HL-60 (cell line): ENCODE measurements around the gene MRPL42.
"Not testable (repeated sequence)": the region's sequence is repeated elsewhere in the genome, so short reads cannot be mapped to it uniquely, and the experiment has no call there.

Experiments used
- DNase-seq, 2 experiments: peaks; one replicate each; pipeline ENCODE4 v3.0.0-alpha.2; 2010 to 2020; ENCODE audit warnings: low read depth in 1 of 2, low spot score in 1 of 2
- H3K27ac ChIP-seq: fragments of 250-450 bp; sonication (Bioruptor Pico); replicated peaks from 2 replicates; pipeline ENCODE4 v1.5.1; 2020; ENCODE audit warnings: mild to moderate bottlenecking, moderate library complexity
- H3K27me3 ChIP-seq: fragments of 250-450 bp; sonication (Bioruptor Pico); 2 replicates; pipeline ENCODE4 v1.5.1; 2021; ENCODE audit warnings: mild to moderate bottlenecking, moderate library complexity; ENCODE audit not compliant: insufficient read depth, poor library complexity, severe bottlenecking
- H3K4me3 ChIP-seq: replicated peaks from 2 replicates; pipeline ENCODE4 v1.5.1; 2011; ENCODE audit warnings: mild to moderate bottlenecking, control low read depth, low read length; ENCODE audit not compliant: insufficient read depth
- CTCF ChIP-seq: IDR thresholded peaks from one replicate; pipeline ENCODE4 v1.5.1; 2011; ENCODE audit warnings: low read length, control low read depth, inconsistent platforms; ENCODE audit not compliant: insufficient read depth
- GABPA ChIP-seq: IDR thresholded peaks from 2 replicates; pipeline ENCODE4 v1.6.1; 2012; ENCODE audit warnings: low read depth
- POLR2AphosphoS5 ChIP-seq: IDR thresholded peaks from 2 replicates; pipeline ENCODE4 v1.6.1; 2012; ENCODE audit warnings: low read depth
- REST ChIP-seq: IDR thresholded peaks from 2 replicates; pipeline ENCODE4 v1.6.1; 2012; ENCODE audit warnings: low read depth; ENCODE audit not compliant: insufficient replicate concordance
- SPI1 ChIP-seq: IDR thresholded peaks from 2 replicates; pipeline ENCODE4 v1.6.1; 2012; ENCODE audit warnings: low read depth, mild to moderate bottlenecking, borderline replicate concordance

The MRPL42 gene

GRCh38 chr12:93483151-93483807, 16.0 kb downstream of the MRPL42 start:
- Histone ChIP-seq H3K4me3 (no peak overlapping the region), H3K27me3 (no peaks in the 10 kb centered on the region), H3K27ac (no peak overlapping the region)
- TF ChIP-seq GABPA (no peak), CTCF (no peak), REST (no peak), SPI1 (no peak), POLR2AphosphoS5 (no peak)
- peak in 1 of 2 experiments; percentile 25 for DNase-seq

- Histone ChIP-seq H3K27ac (no peak overlapping the region), H3K4me3 (no peak overlapping the region), H3K27me3 (no peaks in the 10 kb centered on the region)
- DNase-seq = no peak
- TF ChIP-seq REST (no peak), SPI1 (no peak), POLR2AphosphoS5 (no peak), CTCF (no peak)
These were observed 17.1 kb downstream of the MRPL42 start for GRCh38 chr12:93484315-93484981.

- not testable (repeated sequence) for H3K4me3 ChIP-seq, H3K27me3 ChIP-seq, H3K27ac ChIP-seq, DNase-seq
These were observed 25.5 kb downstream of the MRPL42 start for GRCh38 chr12:93492808-93493207.

- Histone ChIP-seq H3K4me3 (no peak overlapping the region), H3K27me3 (no peaks in the 10 kb centered on the region), H3K27ac (no peak overlapping the region)
- TF ChIP-seq CTCF = no peak
- no peak for TF ChIP-seq SPI1
- TF ChIP-seq GABPA = no peak
- no peak for TF ChIP-seq POLR2AphosphoS5
- DNase-seq = no peak
These were observed 26.8 kb downstream of the MRPL42 start for GRCh38 chr12:93494096-93494495.
